ENCODE measurements around the gene IRF6.

The IRF6 gene

DNA sequence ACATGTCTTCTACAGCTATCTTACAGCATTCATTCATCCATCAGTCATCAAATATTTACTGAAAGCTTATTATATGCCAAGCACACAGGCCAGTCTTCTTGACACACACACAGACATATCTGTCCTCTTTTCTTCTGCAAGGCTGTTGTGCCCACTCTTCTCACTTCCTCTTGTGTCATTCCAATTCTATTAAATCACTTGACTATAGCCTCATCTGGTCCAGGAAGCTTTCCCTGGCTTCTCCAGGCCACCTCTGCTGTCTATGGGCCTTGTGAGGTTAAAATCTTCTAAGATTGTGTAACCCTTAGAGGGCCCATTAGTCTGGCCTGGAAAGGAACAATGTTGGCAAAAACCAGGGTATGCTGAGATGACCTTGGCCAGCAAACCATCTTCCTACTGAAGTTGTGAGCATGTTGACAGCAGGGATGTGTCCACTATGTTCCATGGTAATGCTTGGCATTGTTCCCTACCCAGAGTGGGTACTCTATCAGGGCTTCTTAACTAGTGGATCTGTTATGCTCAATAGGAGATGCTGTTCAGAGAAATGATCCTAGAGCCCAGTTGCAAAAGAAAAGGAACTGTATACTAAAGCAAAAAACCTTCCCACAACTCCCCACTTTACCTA is 44.8 kb downstream of the IRF6 start:
- DNase-seq (ENCODE audit: low read depth, low spot score): no peak

GRCh38 chr1:209759829-209760359 is 46.0 kb downstream of the IRF6 start:
- no peak for DNase-seq (ENCODE audit: low read depth, low spot score)

GRCh38 chr1:209758400-209758799 is 47.5 kb downstream of the IRF6 start:
- no peak for DNase-seq (ENCODE audit: low read depth, low spot score)

GRCh38 chr1:209756615-209757445 is 49.1 kb downstream of the IRF6 start:
- DNase-seq (ENCODE audit: low read depth, low spot score): no peak

DNA sequence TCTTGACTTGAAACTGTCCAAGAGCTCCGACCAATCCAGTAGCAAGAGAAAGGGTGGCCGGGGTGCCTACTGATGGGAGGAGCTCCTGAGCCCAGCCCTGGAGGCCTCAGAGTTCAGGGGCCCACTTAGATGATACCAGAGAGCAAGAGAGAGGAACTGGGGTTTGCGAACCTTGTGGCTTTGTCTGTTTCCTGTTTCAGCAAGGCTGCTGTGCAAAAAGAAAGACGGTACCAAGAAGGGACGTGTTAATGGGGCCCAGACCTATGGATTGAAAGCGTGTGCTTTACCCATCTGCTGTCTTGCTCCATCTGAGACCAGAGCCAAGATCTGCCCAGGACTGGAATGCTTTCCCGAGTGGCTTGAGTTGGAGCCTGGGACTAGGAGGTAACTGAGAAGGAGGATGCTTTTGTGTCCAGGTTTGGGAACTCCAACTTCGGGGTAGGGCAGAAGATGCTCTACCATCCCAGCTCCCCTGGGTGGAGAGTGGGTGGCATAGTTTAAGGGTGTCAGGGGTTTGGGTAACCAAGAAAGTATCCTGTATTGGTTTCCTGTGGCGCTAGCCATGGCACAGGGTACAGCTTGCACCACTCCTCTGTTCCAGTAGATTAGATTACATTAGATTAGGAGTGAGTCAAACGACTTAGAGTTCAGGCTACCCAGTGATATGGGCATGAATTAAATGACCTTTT is 49.9 kb downstream of the IRF6 start, which contains the start of gene TRAF3IP3:
Gene TRAF3IP3, plus strand, starts transcription at position 128 of the 689 bp plus-strand sequence. CDS start 3,987 bp downstream, outside the sequence.
- no peak for DNase-seq (ENCODE audit: low read depth, low spot score)

DNA sequence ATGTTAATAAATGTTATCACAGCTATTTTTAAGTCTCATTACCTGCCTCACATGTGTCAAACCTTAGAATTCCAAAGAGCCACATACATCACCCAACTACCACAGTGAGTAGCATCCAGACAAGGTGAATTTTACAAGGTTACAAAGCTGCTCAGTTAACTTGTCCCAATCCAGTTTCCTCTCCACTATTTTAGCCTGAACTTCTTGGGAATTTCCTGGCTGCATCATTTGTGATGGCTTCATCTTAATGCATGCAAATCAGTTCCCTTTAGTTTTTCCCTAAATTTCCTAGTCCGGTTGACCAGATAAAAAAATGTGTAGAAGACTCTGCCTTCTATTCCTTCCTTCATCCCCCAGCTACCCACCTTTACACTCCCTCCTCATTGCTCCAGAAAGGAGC is 50.7 kb downstream of the IRF6 start:
- DNase-seq (ENCODE audit: low read depth, low spot score): no peak

- no peak for DNase-seq (ENCODE audit: low read depth, low spot score)
Observed at GRCh38 chr1:209752890-209753289, 53.1 kb downstream of the IRF6 start.

DNA sequence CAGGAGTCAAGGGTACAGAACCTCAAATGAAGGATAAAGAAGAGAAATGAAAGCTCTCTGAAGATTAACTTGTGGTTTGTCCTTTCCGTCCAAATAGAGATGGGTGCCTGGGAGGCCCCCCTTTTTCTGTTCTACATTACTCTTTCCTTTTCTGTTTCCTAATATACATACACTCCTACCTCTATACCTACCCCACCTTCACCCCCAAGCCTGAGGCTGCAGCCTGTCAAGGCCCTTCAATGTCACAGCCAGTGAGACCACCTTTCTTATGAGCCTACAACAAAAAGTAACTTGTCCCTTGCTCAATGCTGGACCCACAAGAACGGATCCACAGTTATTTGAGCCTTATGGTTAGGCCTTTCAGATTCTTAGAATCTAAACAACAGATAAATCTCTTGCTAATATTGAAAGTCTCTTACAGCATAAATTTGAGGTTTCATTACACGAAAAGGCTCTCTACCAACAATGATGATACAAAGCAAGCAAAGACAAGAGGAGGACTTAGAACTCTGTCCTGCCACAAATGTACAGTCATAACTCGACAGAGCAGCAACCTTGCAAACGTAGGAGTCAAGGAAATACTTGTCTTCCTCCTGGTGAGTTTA is 54.2 kb downstream of the IRF6 start:
- DNase-seq (ENCODE audit: low read depth, low spot score): no peak

DNA sequence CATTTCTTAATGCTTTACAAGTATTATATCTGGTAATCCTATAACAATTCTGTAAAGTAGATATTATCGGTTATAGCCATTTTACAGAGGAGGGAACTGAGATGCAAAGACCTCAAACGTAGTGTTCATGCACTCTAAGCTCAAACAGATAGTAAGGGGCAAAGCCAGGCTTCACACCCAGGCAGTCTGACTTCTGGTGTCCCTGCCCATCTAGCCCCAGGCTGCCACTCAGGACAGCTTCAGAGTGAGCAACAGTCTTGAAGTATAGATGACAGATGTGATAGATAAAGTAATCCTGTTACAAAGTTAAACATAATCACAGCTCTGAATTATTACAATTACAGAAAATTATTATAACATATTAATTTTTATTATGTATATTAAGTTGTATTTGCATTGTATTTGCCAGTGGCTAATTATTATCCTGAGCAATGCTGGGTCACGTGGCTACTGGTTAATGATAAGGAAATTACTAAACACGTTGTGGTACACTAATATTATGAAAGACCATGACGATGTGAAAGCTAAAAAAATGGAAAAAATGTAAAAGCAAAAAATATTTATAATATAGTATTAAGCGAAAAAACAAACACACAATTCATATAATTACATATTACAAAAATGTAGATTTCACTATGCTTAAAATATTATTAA is 56.1 kb downstream of the IRF6 start:
- no peak for DNase-seq (ENCODE audit: low read depth, low spot score)

GRCh38 chr1:209749205-209749604 is 56.7 kb downstream of the IRF6 start:
- no peak for DNase-seq (ENCODE audit: low read depth, low spot score)

- DNase-seq (ENCODE audit: low read depth, low spot score): no peak
Observed at GRCh38 chr1:209748620-209749019, 57.3 kb downstream of the IRF6 start.

DNA sequence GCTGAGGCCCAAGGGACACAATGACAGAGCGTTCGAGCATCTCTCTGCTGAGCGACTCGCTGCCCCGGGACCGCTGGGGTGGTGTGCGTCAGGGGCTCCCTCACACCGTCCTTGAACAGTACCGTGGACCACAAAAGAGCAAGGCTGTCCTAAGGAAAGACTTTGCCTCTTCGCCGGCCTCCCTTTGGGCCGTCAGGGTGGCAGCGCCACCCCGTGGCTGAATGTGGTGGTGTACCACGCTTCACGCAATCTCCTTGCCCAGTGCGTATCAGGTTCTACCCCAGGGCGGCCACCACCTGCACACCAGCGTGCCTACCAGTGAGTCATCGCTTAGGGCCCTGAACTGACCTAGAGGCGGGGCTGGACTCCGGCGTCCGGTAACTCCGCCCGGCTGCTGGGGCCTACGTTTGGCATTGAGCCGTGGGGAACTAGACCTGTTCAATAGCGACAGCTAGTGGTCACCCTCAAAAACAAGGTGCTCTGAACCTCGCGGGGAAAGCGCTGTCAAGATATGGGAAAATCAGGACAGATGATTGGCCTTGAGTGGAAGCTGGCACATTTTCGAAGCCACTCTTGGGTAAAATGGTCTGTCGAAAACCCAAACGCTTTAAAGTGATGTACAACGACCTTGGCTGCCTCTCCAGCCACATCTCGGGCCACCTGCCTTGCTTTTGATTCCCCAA is 58.2 kb downstream of the IRF6 start:
- DNase-seq (ENCODE audit: low read depth, low spot score): peak; percentile 89

GRCh38 chr1:209746451-209747165 is 59.3 kb downstream of the IRF6 start:
- no peak for DNase-seq (ENCODE audit: low read depth, low spot score)

DNA sequence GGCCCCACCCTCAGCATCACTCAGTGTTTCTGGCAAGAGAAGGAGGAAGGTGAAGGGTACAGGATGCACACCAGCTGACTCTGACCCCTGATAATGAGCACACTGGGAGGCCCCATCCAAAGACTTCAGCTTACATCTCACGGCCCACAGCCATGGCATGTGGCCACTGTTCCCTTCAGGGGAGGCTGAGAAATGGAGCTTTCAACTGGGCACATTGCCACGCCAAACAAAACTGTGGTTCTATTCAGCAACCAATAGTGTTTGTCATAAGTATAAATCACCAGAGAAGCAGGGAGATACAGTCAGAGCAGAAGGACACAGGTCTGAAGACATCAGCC is 62.8 kb downstream of the IRF6 start:
- DNase-seq (ENCODE audit: low read depth, low spot score): peak; percentile 88

DNA sequence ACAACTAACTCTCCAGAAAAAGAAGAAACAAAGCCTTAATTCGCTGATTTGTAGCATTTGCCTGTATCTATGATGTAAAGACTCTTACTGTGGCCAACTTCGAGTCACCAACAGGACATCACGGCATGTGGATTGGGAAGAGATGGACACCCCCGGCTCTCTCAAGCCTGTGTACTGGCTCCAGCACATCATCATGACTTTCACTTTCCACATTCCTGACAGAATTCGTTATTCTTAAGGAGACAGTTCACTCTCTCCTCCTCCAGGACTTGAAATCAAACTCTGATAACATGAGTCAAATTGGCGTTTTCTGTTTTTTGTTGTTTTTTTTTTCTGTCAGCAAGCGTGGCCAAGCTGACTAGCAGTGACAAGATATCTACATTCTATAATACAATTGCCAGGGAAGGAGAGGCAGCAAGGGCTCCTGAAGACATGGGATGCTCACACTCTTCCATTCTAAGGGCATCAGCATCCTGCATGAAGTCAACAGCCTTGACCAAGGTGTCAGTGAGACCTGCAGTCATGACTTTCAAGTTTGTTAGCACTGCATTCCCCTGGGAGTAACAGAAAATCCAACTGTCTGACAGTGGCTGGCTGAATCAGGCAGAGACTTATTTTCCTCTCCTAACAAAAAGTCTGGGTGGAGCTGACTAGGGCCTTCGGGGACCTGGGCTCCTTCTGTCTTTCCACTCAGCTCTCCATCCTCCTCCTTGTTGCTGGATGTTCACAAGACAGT is 63.4 kb downstream of the IRF6 start:
- DNase-seq (ENCODE audit: low read depth, low spot score): peak; percentile 4

GRCh38 chr1:209741889-209742288 is 64.1 kb downstream of the IRF6 start:
- no peak for DNase-seq (ENCODE audit: low read depth, low spot score)

GRCh38 chr1:209741193-209741592 is 64.7 kb downstream of the IRF6 start:
- no peak for DNase-seq (ENCODE audit: low read depth, low spot score)

DNA sequence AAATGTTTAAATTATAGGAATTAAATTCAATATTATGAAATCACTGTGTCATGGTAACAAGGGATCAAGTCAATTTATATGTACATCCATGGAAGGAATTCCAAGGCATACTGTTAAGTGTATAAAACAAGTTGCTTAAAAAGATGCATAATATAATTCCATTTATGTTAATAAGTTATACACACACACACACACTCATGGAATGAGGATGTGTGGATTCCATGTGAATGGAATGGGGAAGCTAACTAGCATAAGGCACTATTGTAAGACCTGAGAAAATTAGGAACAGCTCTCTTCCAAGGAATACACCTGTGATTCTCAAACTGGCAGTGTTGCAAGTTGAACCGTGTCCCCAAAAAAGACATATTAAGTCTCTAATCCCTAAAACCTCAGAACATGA is 67.7 kb downstream of the IRF6 start:
- DNase-seq (ENCODE audit: low read depth, low spot score): no peak

DNA sequence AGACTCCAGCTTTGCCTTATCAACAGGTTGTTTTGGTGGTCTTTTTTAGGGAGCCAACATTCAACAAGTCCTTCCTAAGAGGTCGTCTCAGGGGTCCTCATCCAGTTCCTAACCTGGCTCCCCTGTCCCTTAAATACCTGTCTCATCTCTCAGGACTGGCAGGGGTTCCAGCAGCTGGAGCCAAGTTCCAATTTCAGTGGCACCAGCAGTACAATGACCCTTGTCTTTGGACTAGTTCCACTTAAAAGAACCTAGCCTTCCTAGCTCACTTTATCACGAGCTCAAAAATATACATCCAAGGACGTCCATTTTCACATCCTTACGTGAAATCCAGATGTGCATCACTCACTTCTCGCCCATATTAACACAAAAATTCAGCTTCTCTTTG is 68.8 kb downstream of the IRF6 start:
- DNase-seq (ENCODE audit: low read depth, low spot score): no peak
